ENCODE results near the gene KAT6B.
A peak's percentile ranks its signal among the peaks of the same experiment; 100 is the strongest.

KAT6B gene

GRCh38 chr10:74823791-74824183, 2.6 kb upstream of the KAT6B start (continued):
- TF ChIP-seq HOXC10 (CRISPR knock-in tag; IDR thresholded peaks at IDR 0.05) (no peak), PRDM4 (tag by site-specific recombination; IDR thresholded peaks at IDR 0.05) (no peak; the same call in 1 of the 2 replicates), ZNF404 (tag by site-specific recombination; IDR thresholded peaks at IDR 0.05) (no peak), ZNF214 (tag by site-specific recombination; IDR thresholded peaks at IDR 0.05; ENCODE audit: borderline replicate concordance) (no peak), ZNF423 (tag by site-specific recombination; IDR thresholded peaks at IDR 0.05) (no peak), ZNF140 (tag by site-specific recombination; IDR thresholded peaks at IDR 0.05) (no peak), ZNF747 (tag by site-specific recombination; IDR thresholded peaks at IDR 0.05) (no peak), ZNF670 (tag by site-specific recombination; IDR thresholded peaks at IDR 0.05; ENCODE audit: low read depth) (no peak), ZBTB49 (tag by site-specific recombination; IDR thresholded peaks at IDR 0.05; ENCODE audit: low read depth) (no peak), ZSCAN30 (tag by site-specific recombination; IDR thresholded peaks at IDR 0.05) (peak; percentile 51; the same call in 1 of the 2 replicates), ZNF335 (tag by site-specific recombination; conservative IDR thresholded peaks at IDR 0.05) (no peak), ZBTB8A (tag by site-specific recombination; IDR thresholded peaks at IDR 0.05) (peak; percentile 37; the same call in 1 of the 2 replicates), ZNF791 (tag by site-specific recombination; IDR thresholded peaks at IDR 0.05) (no peak), KLF8 (tag by site-specific recombination; IDR thresholded peaks at IDR 0.05) (peak; percentile 60), ZNF146 (tag by site-specific recombination; IDR thresholded peaks at IDR 0.05) (no peak), ZNF623 (tag by site-specific recombination; IDR thresholded peaks at IDR 0.05) (no peak), PRDM1 (tag by site-specific recombination; IDR thresholded peaks at IDR 0.05) (no peak; the same call in 1 of the 2 replicates), ZNF561 (tag by site-specific recombination; IDR thresholded peaks at IDR 0.05; ENCODE audit: borderline replicate concordance) (0 out of 2 replicates have a peak, but pooled peaks have one; percentile 33), ZXDB (tag by site-specific recombination; IDR thresholded peaks at IDR 0.05) (peak; percentile 91), ZNF629 (tag by site-specific recombination; IDR thresholded peaks at IDR 0.05) (peak; percentile 74), ZNF585B (tag by site-specific recombination; IDR thresholded peaks at IDR 0.05) (no peak), ZNF223 (tag by site-specific recombination; IDR thresholded peaks at IDR 0.05) (no peak), ZNF514 (tag by site-specific recombination; IDR thresholded peaks at IDR 0.05) (no peak), ZNF132 (tag by site-specific recombination; IDR thresholded peaks at IDR 0.05; ENCODE audit: borderline replicate concordance) (no peak), ZNF510 (tag by site-specific recombination; IDR thresholded peaks at IDR 0.05; ENCODE audit: insufficient replicate concordance) (no peak), ZNF555 (tag by site-specific recombination; conservative IDR thresholded peaks at IDR 0.05) (no peak)
- TF ChIP-seq, protein P1, sequence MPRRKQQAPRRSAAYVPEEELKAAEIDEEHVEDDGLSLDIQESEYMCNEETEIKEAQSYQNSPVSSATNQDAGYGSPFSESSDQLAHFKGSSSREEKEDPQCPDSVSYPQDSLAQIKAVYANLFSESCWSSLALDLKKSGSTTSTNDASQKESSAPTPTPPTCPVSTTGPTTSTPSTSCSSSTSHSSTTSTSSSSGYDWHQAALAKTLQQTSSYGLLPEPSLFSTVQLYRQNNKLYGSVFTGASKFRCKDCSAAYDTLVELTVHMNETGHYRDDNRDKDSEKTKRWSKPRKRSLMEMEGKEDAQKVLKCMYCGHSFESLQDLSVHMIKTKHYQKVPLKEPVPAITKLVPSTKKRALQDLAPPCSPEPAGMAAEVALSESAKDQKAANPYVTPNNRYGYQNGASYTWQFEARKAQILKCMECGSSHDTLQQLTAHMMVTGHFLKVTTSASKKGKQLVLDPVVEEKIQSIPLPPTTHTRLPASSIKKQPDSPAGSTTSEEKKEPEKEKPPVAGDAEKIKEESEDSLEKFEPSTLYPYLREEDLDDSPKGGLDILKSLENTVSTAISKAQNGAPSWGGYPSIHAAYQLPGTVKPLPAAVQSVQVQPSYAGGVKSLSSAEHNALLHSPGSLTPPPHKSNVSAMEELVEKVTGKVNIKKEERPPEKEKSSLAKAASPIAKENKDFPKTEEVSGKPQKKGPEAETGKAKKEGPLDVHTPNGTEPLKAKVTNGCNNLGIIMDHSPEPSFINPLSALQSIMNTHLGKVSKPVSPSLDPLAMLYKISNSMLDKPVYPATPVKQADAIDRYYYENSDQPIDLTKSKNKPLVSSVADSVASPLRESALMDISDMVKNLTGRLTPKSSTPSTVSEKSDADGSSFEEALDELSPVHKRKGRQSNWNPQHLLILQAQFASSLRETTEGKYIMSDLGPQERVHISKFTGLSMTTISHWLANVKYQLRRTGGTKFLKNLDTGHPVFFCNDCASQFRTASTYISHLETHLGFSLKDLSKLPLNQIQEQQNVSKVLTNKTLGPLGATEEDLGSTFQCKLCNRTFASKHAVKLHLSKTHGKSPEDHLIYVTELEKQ (tag by site-specific recombination; IDR thresholded peaks at IDR 0.05; ENCODE audit: borderline replicate concordance) = 0 out of 2 replicates have a peak, but pooled peaks have one; percentile 42
- TF ChIP-seq, protein P2, sequence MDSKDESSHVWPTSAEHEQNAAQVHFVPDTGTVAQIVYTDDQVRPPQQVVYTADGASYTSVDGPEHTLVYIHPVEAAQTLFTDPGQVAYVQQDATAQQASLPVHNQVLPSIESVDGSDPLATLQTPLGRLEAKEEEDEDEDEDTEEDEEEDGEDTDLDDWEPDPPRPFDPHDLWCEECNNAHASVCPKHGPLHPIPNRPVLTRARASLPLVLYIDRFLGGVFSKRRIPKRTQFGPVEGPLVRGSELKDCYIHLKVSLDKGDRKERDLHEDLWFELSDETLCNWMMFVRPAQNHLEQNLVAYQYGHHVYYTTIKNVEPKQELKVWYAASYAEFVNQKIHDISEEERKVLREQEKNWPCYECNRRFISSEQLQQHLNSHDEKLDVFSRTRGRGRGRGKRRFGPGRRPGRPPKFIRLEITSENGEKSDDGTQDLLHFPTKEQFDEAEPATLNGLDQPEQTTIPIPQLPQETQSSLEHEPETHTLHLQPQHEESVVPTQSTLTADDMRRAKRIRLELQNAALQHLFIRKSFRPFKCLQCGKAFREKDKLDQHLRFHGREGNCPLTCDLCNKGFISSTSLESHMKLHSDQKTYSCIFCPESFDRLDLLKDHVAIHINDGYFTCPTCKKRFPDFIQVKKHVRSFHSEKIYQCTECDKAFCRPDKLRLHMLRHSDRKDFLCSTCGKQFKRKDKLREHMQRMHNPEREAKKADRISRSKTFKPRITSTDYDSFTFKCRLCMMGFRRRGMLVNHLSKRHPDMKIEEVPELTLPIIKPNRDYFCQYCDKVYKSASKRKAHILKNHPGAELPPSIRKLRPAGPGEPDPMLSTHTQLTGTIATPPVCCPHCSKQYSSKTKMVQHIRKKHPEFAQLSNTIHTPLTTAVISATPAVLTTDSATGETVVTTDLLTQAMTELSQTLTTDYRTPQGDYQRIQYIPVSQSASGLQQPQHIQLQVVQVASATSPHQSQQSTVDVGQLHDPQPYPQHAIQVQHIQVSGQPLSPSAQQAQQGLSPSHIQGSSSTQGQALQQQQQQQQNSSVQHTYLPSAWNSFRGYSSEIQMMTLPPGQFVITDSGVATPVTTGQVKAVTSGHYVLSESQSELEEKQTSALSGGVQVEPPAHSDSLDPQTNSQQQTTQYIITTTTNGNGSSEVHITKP (tag by site-specific recombination; IDR thresholded peaks at IDR 0.05) = no peak
- TF ChIP-seq, protein P3, sequence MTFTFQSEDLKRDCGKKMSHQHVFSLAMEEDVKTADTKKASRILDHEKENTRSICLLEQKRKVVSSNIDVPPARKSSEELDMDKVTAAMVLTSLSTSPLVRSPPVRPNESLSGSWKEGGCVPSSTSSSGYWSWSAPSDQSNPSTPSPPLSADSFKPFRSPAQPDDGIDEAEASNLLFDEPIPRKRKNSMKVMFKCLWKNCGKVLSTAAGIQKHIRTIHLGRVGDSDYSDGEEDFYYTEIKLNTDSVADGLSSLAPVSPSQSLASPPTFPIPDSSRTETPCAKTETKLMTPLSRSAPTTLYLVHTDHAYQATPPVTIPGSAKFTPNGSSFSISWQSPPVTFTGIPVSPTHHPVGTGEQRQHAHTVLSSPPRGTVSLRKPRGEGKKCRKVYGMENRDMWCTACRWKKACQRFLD (tag by site-specific recombination; IDR thresholded peaks at IDR 0.05) = no peak

Measured in HEK293 (cell line).